ENCODE results near the gene MGAT4A.
A peak's percentile ranks its signal among the peaks of the same experiment; 100 is the strongest.
"Not testable (repeated sequence)": the region's sequence is repeated elsewhere in the genome, so short reads cannot be mapped to it uniquely, and the experiment has no call there.

Gene MGAT4A

GRCh38 chr2:98730053-98730706 is 752 bp downstream of the MGAT4A start:
- peak; percentile 23 for DNase-seq (ENCODE audit: low read depth)

GRCh38 chr2:98729652-98730051 is 1.3 kb downstream of the MGAT4A start:
- DNase-seq (ENCODE audit: low read depth): no peak

- DNase-seq (ENCODE audit: low read depth): not testable (repeated sequence)
Measured at GRCh38 chr2:98728088-98728718, 2.7 kb downstream of the MGAT4A start.

GRCh38 chr2:98727369-98728087 is 3.4 kb downstream of the MGAT4A start:
- no peak for DNase-seq (ENCODE audit: low read depth)

GRCh38 chr2:98726735-98727368 is 4.1 kb downstream of the MGAT4A start:
- DNase-seq (ENCODE audit: low read depth): no peak

- DNase-seq (ENCODE audit: low read depth): no peak
Measured at GRCh38 chr2:98726205-98726604, 4.7 kb downstream of the MGAT4A start.

GRCh38 chr2:98720286-98720685 is 10.6 kb downstream of the MGAT4A start:
- no peak for DNase-seq (ENCODE audit: low read depth)

- DNase-seq (ENCODE audit: low read depth): no peak
Measured at GRCh38 chr2:98717621-98718020, 13.3 kb downstream of the MGAT4A start.

- no peak for DNase-seq (ENCODE audit: low read depth)
Measured at GRCh38 chr2:98716786-98717185, 14.1 kb downstream of the MGAT4A start.

- no peak for DNase-seq (ENCODE audit: low read depth)
Measured at GRCh38 chr2:98715812-98716451, 15.0 kb downstream of the MGAT4A start.

GRCh38 chr2:98713332-98714015 is 17.5 kb downstream of the MGAT4A start:
- DNase-seq (ENCODE audit: low read depth): no peak

- no peak for DNase-seq (ENCODE audit: low read depth)
Measured at GRCh38 chr2:98712145-98712544, 18.8 kb downstream of the MGAT4A start.

GRCh38 chr2:98711506-98711905 is 19.4 kb downstream of the MGAT4A start:
- DNase-seq (ENCODE audit: low read depth): no peak

- DNase-seq (ENCODE audit: low read depth): no peak
Measured at GRCh38 chr2:98710734-98711133, 20.2 kb downstream of the MGAT4A start.

- no peak for DNase-seq (ENCODE audit: low read depth)
Measured at GRCh38 chr2:98709535-98709934, 21.4 kb downstream of the MGAT4A start.

- no peak for DNase-seq (ENCODE audit: low read depth)
Measured at GRCh38 chr2:98708396-98709186, 22.3 kb downstream of the MGAT4A start.

GRCh38 chr2:98706591-98706990 is 24.3 kb downstream of the MGAT4A start:
- DNase-seq (ENCODE audit: low read depth): no peak

- no peak for DNase-seq (ENCODE audit: low read depth)
Measured at GRCh38 chr2:98705333-98705617, 25.7 kb downstream of the MGAT4A start.

- DNase-seq (ENCODE audit: low read depth): no peak
Measured at GRCh38 chr2:98704499-98705332, 26.2 kb downstream of the MGAT4A start.

- no peak for DNase-seq (ENCODE audit: low read depth)
Measured at GRCh38 chr2:98703738-98704137, 27.2 kb downstream of the MGAT4A start.
